DOHH2 (cell line): Measurements from ENCODE around the gene MINDY2.
"Not testable (repeated sequence)": the region's sequence is repeated elsewhere in the genome, so short reads cannot be mapped to it uniquely, and the experiment has no call there.

Experiments
- EZH2phosphoT487 ChIP-seq: fragments of 200-600 bp; sonication (generic); IDR thresholded peaks from 2 replicates; pipeline ENCODE4 v1.6.1; 2017; ENCODE audit warnings: borderline replicate concordance, mild to moderate bottlenecking, antibody characterized with exemption, low read length, moderate library complexity, mixed read lengths
- TF ChIP-seq, protein P1 (sequence below): fragments of 200-600 bp; sonication (generic); IDR thresholded peaks from one replicate; pipeline ENCODE4 v1.5.1; 2014; ENCODE audit warnings: antibody characterized with exemption, mild to moderate bottlenecking, low read depth, low read length; ENCODE audit not compliant: poor library complexity, severe bottlenecking

GRCh38 chr15:58768601-58769004 lies 2.5 kb upstream of the MINDY2 start:
- TF ChIP-seq, protein P1, sequence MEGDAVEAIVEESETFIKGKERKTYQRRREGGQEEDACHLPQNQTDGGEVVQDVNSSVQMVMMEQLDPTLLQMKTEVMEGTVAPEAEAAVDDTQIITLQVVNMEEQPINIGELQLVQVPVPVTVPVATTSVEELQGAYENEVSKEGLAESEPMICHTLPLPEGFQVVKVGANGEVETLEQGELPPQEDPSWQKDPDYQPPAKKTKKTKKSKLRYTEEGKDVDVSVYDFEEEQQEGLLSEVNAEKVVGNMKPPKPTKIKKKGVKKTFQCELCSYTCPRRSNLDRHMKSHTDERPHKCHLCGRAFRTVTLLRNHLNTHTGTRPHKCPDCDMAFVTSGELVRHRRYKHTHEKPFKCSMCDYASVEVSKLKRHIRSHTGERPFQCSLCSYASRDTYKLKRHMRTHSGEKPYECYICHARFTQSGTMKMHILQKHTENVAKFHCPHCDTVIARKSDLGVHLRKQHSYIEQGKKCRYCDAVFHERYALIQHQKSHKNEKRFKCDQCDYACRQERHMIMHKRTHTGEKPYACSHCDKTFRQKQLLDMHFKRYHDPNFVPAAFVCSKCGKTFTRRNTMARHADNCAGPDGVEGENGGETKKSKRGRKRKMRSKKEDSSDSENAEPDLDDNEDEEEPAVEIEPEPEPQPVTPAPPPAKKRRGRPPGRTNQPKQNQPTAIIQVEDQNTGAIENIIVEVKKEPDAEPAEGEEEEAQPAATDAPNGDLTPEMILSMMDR, result not testable (repeated sequence)
- not testable (repeated sequence) for TF ChIP-seq EZH2phosphoT487
